Natural killer cell (primary cell): ENCODE measurements around the gene SBNO2. TPM values are rescaled to one million over a fixed set of nuclear protein-coding genes. Genes with fewer than 3 reads are reported as not detected.
A peak's percentile ranks its signal among the peaks of the same experiment; 100 is the strongest.

Experiments
- ATAC-seq, 3 donors: fragments of 150-1000 bp in 2 of 3; fragments of 200-7000 bp in 1 of 3; cut with Tn5 transposase; 1 replicate in 1 of 3; 2 replicates in 2 of 3; pipeline ENCODE4 v1.10.0; 2021; ENCODE audit warnings: mild to moderate bottlenecking in 2 of 3, moderate library complexity in 2 of 3
- DNase-seq, 2 donors: peaks; one replicate each; pipeline versions ENCODE4 v3.0.0 to v3.0.0-alpha.2; 2013 to 2021; ENCODE audit warnings: mixed read lengths in 1 of 2
- H3K27ac ChIP-seq: one replicate; pipeline ENCODE4 v1.5.1; 2013; ENCODE audit warnings: mild to moderate bottlenecking, low read length
- H3K27me3 ChIP-seq: one replicate; pipeline ENCODE4 v1.6.1; 2013; ENCODE audit warnings: low read length; ENCODE audit not compliant: control insufficient read depth, insufficient read depth
- H3K36me3 ChIP-seq: one replicate; pipeline ENCODE4 v1.6.1; 2013; ENCODE audit warnings: low read length; ENCODE audit not compliant: control insufficient read depth, insufficient read depth
- H3K4me1 ChIP-seq: one replicate; pipeline ENCODE4 v1.6.1; 2013; ENCODE audit warnings: low read length; ENCODE audit not compliant: control insufficient read depth, insufficient read depth
- H3K4me3 ChIP-seq: one replicate; pipeline ENCODE4 v1.5.1; 2013; ENCODE audit warnings: low read length
- H3K9me3 ChIP-seq: one replicate; pipeline ENCODE4 v1.6.1; 2013; ENCODE audit warnings: low read length; ENCODE audit not compliant: control insufficient read depth, insufficient read depth
- H3K27ac Mint-ChIP-seq, 2 donors: one replicate each; pipeline ENCODE4 v1.8.0; 2022; ENCODE audit warnings: mild to moderate bottlenecking in 2 of 2, mixed read lengths in 2 of 2, moderate library complexity in 1 of 2
- H3K27me3 Mint-ChIP-seq, 2 donors: one replicate each; pipeline ENCODE4 v1.8.0; 2022; ENCODE audit warnings: low read depth in 2 of 2, mixed read lengths in 2 of 2
- H3K36me3 Mint-ChIP-seq: one replicate; pipeline ENCODE4 v1.8.0; 2022; ENCODE audit warnings: mixed read lengths
- H3K4me1 Mint-ChIP-seq, 2 donors: one replicate each; pipeline ENCODE4 v1.8.0; 2022; ENCODE audit warnings: mixed read lengths in 2 of 2
- H3K4me3 Mint-ChIP-seq: one replicate; pipeline ENCODE4 v1.8.0; 2022; ENCODE audit warnings: mild to moderate bottlenecking, moderate library complexity, mixed read lengths
- H3K9me3 Mint-ChIP-seq, 2 donors: one replicate each; pipeline ENCODE4 v1.8.0; 2022; ENCODE audit warnings: mixed read lengths in 2 of 2
- WGBS: methylation state at CpG from one replicate; pipeline ENCODE4 v1.1.7; 2013; ENCODE audit warnings: missing lambda C conversion rate; ENCODE audit not compliant: insufficient coverage; 5-methylcytosine and 5-hydroxymethylcytosine counted together
- intact Hi-C: fragments of 100-400 bp; cut with micrococcal nuclease; formaldehyde crosslinking; loops from one replicate; pipeline ENCODE4 v1.14.2; 2022
- total RNA-seq, 4 donors: library from RNA; stranded (reverse); fragments of 120-200 nt in 1 of 4; gene quantifications; one replicate each; pipeline versions ENCODE4 v1.2.3 to v1.2.4, GENCODE V29; 2013 to 2022
- TF ChIP-seq, protein P1 (sequence below): fragments of 200-600 bp; IDR thresholded peaks from one replicate; pipeline ENCODE4 v1.8.0; 2022; ENCODE audit warnings: antibody characterized with exemption

Gene SBNO2
- total RNA-seq, 3 donors from 2014 or later (not counting 1 experiment from before 2014, with no cell fraction given): 92.0 to 106 (median 94.3) TPM

DNA sequence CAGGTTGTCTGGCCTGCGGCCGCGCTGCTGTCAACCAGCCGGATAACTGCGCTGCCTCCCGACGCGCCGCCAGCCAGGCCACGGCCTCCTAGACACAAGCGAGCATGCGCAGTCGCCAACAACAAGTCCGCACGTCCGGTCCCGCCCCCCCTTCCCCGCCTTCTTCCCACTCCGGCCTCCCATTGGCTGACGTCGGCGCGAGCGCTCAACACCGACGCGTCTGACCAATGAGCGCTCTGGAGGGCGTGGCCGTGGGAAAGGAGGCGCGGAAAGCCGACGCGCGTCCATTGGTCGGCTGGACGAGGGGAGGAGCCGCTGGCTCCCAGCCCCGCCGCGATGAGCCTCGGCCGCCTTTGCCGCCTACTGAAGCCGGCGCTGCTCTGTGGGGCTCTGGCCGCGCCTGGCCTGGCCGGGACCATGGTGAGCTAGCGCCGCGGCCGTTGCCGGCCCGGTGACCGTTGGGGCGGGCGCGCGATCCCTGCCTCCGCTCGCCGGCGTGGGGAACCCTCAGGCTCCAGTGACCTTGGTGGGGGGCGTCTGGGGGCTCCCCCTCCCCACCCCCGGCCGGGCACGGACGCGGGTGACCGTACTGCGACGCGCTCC, 70.3 kb downstream of the SBNO2 start, which contains the start of gene GPX4:
TSS of gene GPX4 (plus strand) at position 287 of the 603 bp plus-strand sequence. CDS start at position 337, 50 bp downstream.
- Mint-ChIP-seq H3K9me3 (no peaks in the 10 kb centered on the region), H3K4me3 (peak within 1 kb of the TSS; percentile 76), H3K27me3 (no peaks in the 10 kb centered on the region), H3K4me1 (peaks cover 9 to 25% of the 10 kb centered on the region in 2 donors), H3K36me3 (no peaks in the 10 kb centered on the region), H3K27ac (peak within 1 kb of the TSS; percentile 88 to 89)
- peak within 1 kb of the TSS; percentile 90 for H3K27ac ChIP-seq
- H3K27me3 ChIP-seq: no peaks in the 10 kb centered on the region
- peak; percentile 81 to 93 (median 83) for ATAC-seq
- peak within 1 kb of the TSS; percentile 75 for H3K4me3 ChIP-seq
- H3K9me3 ChIP-seq: no peaks in the 10 kb centered on the region
- peaks cover 9% of the 10 kb centered on the region for H3K36me3 ChIP-seq
- TF ChIP-seq, protein P1, sequence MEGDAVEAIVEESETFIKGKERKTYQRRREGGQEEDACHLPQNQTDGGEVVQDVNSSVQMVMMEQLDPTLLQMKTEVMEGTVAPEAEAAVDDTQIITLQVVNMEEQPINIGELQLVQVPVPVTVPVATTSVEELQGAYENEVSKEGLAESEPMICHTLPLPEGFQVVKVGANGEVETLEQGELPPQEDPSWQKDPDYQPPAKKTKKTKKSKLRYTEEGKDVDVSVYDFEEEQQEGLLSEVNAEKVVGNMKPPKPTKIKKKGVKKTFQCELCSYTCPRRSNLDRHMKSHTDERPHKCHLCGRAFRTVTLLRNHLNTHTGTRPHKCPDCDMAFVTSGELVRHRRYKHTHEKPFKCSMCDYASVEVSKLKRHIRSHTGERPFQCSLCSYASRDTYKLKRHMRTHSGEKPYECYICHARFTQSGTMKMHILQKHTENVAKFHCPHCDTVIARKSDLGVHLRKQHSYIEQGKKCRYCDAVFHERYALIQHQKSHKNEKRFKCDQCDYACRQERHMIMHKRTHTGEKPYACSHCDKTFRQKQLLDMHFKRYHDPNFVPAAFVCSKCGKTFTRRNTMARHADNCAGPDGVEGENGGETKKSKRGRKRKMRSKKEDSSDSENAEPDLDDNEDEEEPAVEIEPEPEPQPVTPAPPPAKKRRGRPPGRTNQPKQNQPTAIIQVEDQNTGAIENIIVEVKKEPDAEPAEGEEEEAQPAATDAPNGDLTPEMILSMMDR: no peak
- WGBS: under 1% methylated on average over 75 of the region's 75 CpGs
- H3K4me1 ChIP-seq: peaks cover 58% of the 10 kb centered on the region
- intact Hi-C loops: loop anchor here (1.0 to 5.0 kb wide), 4 partner anchors 9 to 137 kb away; partner anchors contain the start of genes ARHGAP45, ATP5F1D, POLR2E and RNU6-2
- DNase-seq: peak; percentile 96 to 100

DNA sequence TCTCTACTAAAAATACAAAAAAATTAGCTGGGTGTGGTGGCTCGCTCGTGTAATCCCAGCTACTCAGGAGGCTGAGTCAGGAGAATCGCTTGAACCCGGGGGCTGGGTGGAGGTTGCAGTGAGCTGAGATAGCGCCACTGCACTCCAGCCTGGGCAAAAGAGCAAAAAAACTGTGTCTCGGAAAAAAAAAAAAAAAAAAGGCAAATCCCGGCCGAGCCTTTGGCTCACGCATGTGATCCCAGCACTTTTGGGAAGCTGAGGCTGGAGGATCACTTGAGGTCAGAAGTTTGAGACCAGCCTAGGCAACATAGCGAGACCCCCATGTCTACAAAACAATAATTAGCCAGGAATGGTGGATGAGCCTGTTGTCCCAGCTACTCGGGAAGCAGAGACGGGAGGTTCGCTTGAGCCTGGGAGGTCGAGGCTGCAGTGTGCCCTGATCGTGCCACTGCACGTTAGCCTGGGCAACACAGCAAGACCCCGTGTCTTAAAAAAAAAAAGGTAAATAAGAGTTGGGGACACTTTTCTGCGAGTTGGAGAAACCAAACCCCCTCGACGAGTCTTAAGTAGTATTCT, 70.8 kb downstream of the SBNO2 start:
- peaks cover 9 to 31% of the 10 kb centered on the region in 2 donors for H3K4me1 Mint-ChIP-seq

DNA sequence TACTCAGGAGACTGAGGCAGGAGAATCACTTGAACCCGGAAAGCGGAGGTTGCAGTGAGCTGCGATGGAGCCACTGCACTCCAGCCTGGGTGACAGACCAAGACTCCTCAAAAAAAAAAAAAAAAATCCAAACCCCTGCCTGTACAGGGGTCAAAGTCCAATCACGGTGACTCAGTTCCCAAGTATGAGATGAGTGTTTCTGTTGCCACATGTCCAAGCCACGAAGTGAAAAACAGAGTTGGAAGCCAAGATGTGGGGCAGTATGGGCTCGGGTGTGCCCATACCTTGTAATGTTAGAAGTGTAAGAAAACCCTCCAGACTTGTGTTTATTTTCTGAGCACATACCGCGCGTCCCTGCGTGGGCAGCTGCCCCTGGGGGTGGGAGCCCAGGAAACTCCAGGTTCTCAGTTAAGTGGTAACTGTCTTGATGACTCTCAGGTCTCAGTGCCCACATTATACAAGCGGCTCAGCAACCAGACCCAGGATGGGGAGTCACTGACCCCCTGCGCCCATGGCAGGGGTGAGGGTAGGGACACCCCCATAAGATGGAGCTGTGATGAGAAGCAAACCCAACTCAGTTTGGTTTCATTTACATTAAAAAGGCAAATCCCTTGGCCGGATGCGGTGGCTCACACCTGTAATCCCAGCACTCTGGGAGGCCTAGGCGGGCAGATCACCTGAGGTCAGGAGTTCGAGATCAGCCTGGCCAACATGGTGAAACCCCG, 71.5 kb downstream of the SBNO2 start:
- Mint-ChIP-seq H3K27ac (peak overlapping the region; percentile 88 to 89), H3K4me1 (peaks cover 9 to 37% of the 10 kb centered on the region in 2 donors), H3K27me3 (no peaks in the 10 kb centered on the region), H3K36me3 (no peaks in the 10 kb centered on the region), H3K9me3 (no peaks in the 10 kb centered on the region), H3K4me3 (peak overlapping the region; percentile 31)
- peaks cover 9% of the 10 kb centered on the region for H3K36me3 ChIP-seq
- no peaks in the 10 kb centered on the region for H3K27me3 ChIP-seq
- intact Hi-C loops: loop anchor here (1.0 to 5.0 kb wide), 3 partner anchors 7 to 81 kb away; partner anchors contain the start of genes ARHGAP45, POLR2E, RNU6-2 and TMEM259
- H3K4me3 ChIP-seq: no peak overlapping the region
- peaks cover 60% of the 10 kb centered on the region for H3K4me1 ChIP-seq
- TF ChIP-seq, protein P1: no peak
- peak in 1 of 3 donors; percentile 1 for ATAC-seq
- DNase-seq: peak in 1 of 2 donors; percentile 53
- peak overlapping the region; percentile 57 for H3K27ac ChIP-seq
- 62% methylated on average over 15 of the region's 17 CpGs for WGBS
- H3K9me3 ChIP-seq: no peaks in the 10 kb centered on the region

More for the DNA sequence above, 70.8 kb downstream of the SBNO2 start:
- Mint-ChIP-seq H3K27me3 (no peaks in the 10 kb centered on the region), H3K9me3 (no peaks in the 10 kb centered on the region), H3K27ac (peak overlapping the region; percentile 88 to 89), H3K4me3 (peak overlapping the region; percentile 76), H3K36me3 (no peaks in the 10 kb centered on the region)
- Histone ChIP-seq H3K36me3 (peaks cover 9% of the 10 kb centered on the region), H3K4me1 (peaks cover 60% of the 10 kb centered on the region), H3K9me3 (no peaks in the 10 kb centered on the region), H3K27ac (peak overlapping the region; percentile 57), H3K4me3 (peak overlapping the region; percentile 3), H3K27me3 (no peaks in the 10 kb centered on the region)
- DNase-seq (no peak), ATAC-seq (no peak)
- whole genome bisulfite sequencing: 50% methylated on average over 20 of the region's 20 CpGs
- intact Hi-C loops: loop anchor here (1.0 to 5.0 kb wide), 3 partner anchors 8 to 82 kb away; partner anchors contain the start of genes ARHGAP45, POLR2E, RNU6-2 and TMEM259
- TF ChIP-seq, protein P1: no peak
